Forelimb muscle (tissue), 1 donor: ENCODE data around the gene BHLHE41. TPM values are rescaled to one million over a fixed set of nuclear protein-coding genes. Genes with fewer than 3 reads are reported as not detected.
A peak's percentile ranks its signal among the peaks of the same experiment; 100 is the strongest.

ENCODE experiments used
- DNase-seq: peaks from one replicate; pipeline ENCODE4 v3.0.0-alpha.2; 2013; ENCODE audit warnings: low read depth
- polyA plus RNA-seq: library from polyadenylated mRNA; unstranded; fragments of 120-200 nt; gene quantifications from one replicate; pipeline ENCODE4 v1.2.1, GENCODE V29; 2013; ENCODE audit not compliant: insufficient read length

Gene BHLHE41
- polyA plus RNA-seq, 1 donor = 2.6 TPM

- peak; percentile 69 for DNase-seq
Measured at GRCh38 chr12:26113853-26114719, 10.8 kb downstream of the BHLHE41 start.

- DNase-seq = no peak
Measured at GRCh38 chr12:26113181-26113654, 11.6 kb downstream of the BHLHE41 start.

- no peak for DNase-seq
Measured at GRCh38 chr12:26112703-26113147, 12.1 kb downstream of the BHLHE41 start.

GRCh38 chr12:26112232-26112631 is 12.6 kb downstream of the BHLHE41 start:
- DNase-seq = no peak

GRCh38 chr12:26109343-26109881 is 15.4 kb downstream of the BHLHE41 start:
- no peak for DNase-seq

GRCh38 chr12:26108915-26109314 is 15.9 kb downstream of the BHLHE41 start:
- DNase-seq = no peak

- no peak for DNase-seq
Measured at GRCh38 chr12:26106347-26106746, 18.5 kb downstream of the BHLHE41 start.

GRCh38 chr12:26102953-26103352 is 21.9 kb downstream of the BHLHE41 start:
- no peak for DNase-seq

GRCh38 chr12:26101763-26102162 is 23.1 kb downstream of the BHLHE41 start:
- DNase-seq = no peak

GRCh38 chr12:26101350-26101734 is 23.5 kb downstream of the BHLHE41 start:
- no peak for DNase-seq

- DNase-seq = no peak
Measured at GRCh38 chr12:26100666-26101349, 24.0 kb downstream of the BHLHE41 start.

- DNase-seq = no peak
Measured at GRCh38 chr12:26097046-26097878, 27.6 kb downstream of the BHLHE41 start.

GRCh38 chr12:26096036-26096435 is 28.8 kb downstream of the BHLHE41 start:
- no peak for DNase-seq

GRCh38 chr12:26095186-26095585 is 29.7 kb downstream of the BHLHE41 start:
- no peak for DNase-seq

- DNase-seq = no peak
Measured at GRCh38 chr12:26092346-26093105, 32.3 kb downstream of the BHLHE41 start.

- no peak for DNase-seq
Measured at GRCh38 chr12:26091822-26092221, 33.0 kb downstream of the BHLHE41 start.

- DNase-seq = no peak
Measured at GRCh38 chr12:26090836-26091510, 33.9 kb downstream of the BHLHE41 start.

- no peak for DNase-seq
Measured at GRCh38 chr12:26088998-26089397, 35.8 kb downstream of the BHLHE41 start.

GRCh38 chr12:26086936-26087335 is 37.9 kb downstream of the BHLHE41 start:
- DNase-seq = no peak

GRCh38 chr12:26080911-26081310 is 43.9 kb downstream of the BHLHE41 start:
- no peak for DNase-seq
